ENCODE measurements around the gene CEPT1. TPM values are rescaled to one million over a fixed set of nuclear protein-coding genes. Genes with fewer than 3 reads are reported as not detected.

CEPT1 gene
- 67.4 TPM for total RNA-seq

DNA sequence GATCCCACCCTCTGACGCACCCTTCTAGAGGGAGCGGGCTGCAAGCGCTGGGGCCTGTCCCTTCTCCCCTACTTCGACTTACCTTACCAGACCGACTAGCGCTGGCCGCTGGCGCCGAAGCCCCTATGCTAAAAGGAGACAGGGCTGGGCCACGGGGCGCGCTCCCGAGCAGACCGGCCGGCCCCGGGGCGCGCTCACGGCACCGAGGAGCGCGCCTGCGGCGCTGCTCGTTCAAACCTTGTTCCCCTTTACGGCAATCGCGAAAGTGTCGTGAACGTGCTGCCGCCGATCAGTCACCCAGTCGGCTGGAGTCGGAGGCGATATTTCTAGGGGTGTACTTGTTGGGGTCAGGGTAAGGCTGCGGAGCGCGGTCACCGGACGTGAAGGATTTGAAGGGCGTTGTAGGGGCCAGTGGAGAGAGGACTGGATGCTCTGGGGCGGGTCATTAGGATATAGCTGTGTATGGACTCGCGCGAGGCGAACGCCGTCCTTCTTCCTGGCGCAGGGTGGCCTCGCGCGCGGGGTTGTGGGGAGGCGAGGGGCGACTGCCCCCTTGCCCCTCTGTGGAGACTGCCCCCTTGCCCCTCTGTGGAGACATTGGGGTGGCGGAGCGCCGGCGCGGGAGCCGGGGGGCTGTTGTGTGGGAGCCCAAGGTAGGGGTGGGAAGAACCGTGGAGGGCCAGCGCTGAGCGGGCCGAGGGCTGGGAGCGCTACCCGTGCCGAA is at the start of gene CEPT1, which contains the start of gene DRAM2:
CEPT1 (plus strand) TSS at position 268 of the 724 bp plus-strand sequence. CDS start 7,492 bp downstream, outside the sequence.
DRAM2 (minus strand) TSS at position 138 of the 724 bp plus-strand sequence. CDS start 8,539 bp downstream, outside the sequence.

GRCh38 chr1:111199881-111200801 is 60.1 kb downstream of the CEPT1 start, which contains the start of gene DENND2D:
Gene DENND2D (minus strand): TSS chr1:111200646. CDS start chr1:111200459, 187 bp downstream.

GRCh38 chr1:111227434-111227833 is 87.4 kb downstream of the CEPT1 start, which contains the start of gene CHI3L2:
Gene CHI3L2 (plus strand): TSS chr1:111227713. CDS start chr1:111227730, 17 bp downstream.

Other genes with a start within 250 kb of the CEPT1 start
- 15.5 TPM for gene LRIF1, start 176.3 kb upstream of the CEPT1 start, total RNA-seq
- gene DRAM2, start 130 bp upstream of the CEPT1 start, total RNA-seq, result 55.0 TPM
- gene DENND2D, start 60.4 kb downstream of the CEPT1 start, total RNA-seq, result 6.2 TPM
- not detected for gene CHI3L2, start 87.5 kb downstream of the CEPT1 start, total RNA-seq
- gene CHIA, start 150.6 kb downstream of the CEPT1 start, total RNA-seq, result not detected